Lung (tissue), 12 donors: ENCODE measurements around the gene RXFP3. TPM values are rescaled to one million over a fixed set of nuclear protein-coding genes. Genes with fewer than 3 reads are reported as not detected.

Experiments used
- ATAC-seq: fragments of 200-7000 bp; cut with Tn5 transposase; one replicate; pipeline ENCODE4 v1.9.1; 2020; ENCODE audit warnings: moderate number of reproducible peaks; ENCODE audit not compliant: insufficient read depth, low FRiP score
- DNase-seq, 3 donors: peaks; one replicate each; pipeline ENCODE4 v3.0.0-alpha.2; 2013 to 2017
- H3K27ac ChIP-seq, 2 donors: one replicate each; pipeline ENCODE4 v1.5.1; 2013; ENCODE audit warnings: mild to moderate bottlenecking in 2 of 2, moderate library complexity in 2 of 2, control low read depth in 1 of 2, inconsistent platforms in 1 of 2, low read depth in 1 of 2, low read length in 1 of 2
- H3K27me3 ChIP-seq, 3 donors: one replicate each; pipeline ENCODE4 v1.5.1; 2013; ENCODE audit warnings: low read length in 2 of 3; ENCODE audit not compliant: control insufficient read depth in 3 of 3, insufficient read depth in 3 of 3
- H3K36me3 ChIP-seq, 4 donors: one replicate each; pipeline ENCODE4 v1.5.1; 2013; ENCODE audit warnings: low read length in 4 of 4, mild to moderate bottlenecking in 1 of 4, moderate library complexity in 1 of 4; ENCODE audit not compliant: control insufficient read depth in 4 of 4, insufficient read depth in 4 of 4
- H3K4me1 ChIP-seq, 5 donors: one replicate each; pipeline ENCODE4 v1.5.1; 2013; ENCODE audit warnings: low read length in 5 of 5, mild to moderate bottlenecking in 2 of 5, moderate library complexity in 1 of 5; ENCODE audit not compliant: control insufficient read depth in 5 of 5, insufficient read depth in 5 of 5
- H3K4me3 ChIP-seq: one replicate; pipeline ENCODE4 v1.5.1; 2013; ENCODE audit warnings: mild to moderate bottlenecking, control low read depth, moderate library complexity
- H3K9ac ChIP-seq, 2 donors: one replicate each; pipeline ENCODE4 v1.5.1; 2013; ENCODE audit warnings: low read length in 2 of 2, control low read depth in 1 of 2; ENCODE audit not compliant: insufficient read depth in 1 of 2
- H3K9me3 ChIP-seq, 4 donors: one replicate each; pipeline ENCODE4 v1.5.1; 2013; ENCODE audit warnings: low read length in 3 of 4, mild to moderate bottlenecking in 1 of 4, moderate library complexity in 1 of 4; ENCODE audit not compliant: control insufficient read depth in 4 of 4, insufficient read depth in 3 of 4
- CTCF ChIP-seq: IDR thresholded peaks from 2 replicates; pipeline ENCODE4 v1.5.1; 2012; ENCODE audit warnings: mild to moderate bottlenecking; ENCODE audit errors: control extremely low read depth, extremely low read depth
- WGBS, 2 donors: extraction: QIAGEN DNeasy Blood & Tissue Kit; methylation state at CpG; one replicate each; pipeline ENCODE4 v1.1.7; 2013; 5-methylcytosine and 5-hydroxymethylcytosine counted together
- polyA plus RNA-seq, 2 donors: library from polyadenylated mRNA; stranded (reverse); fragments of 200-250 nt; gene quantifications; one replicate each; pipeline ENCODE4 v1.2.1, GENCODE V29; 2013
- total RNA-seq, 2 donors: library from RNA; depleted of rRNA in 1 of 2; stranded (reverse); fragments of >200 nt in 1 of 2; gene quantifications; one replicate each; pipeline ENCODE4 v1.2.1, GENCODE V29; 2014 to 2021
- donor health status: control.
- donor health status: control.
- donor health status: Bipolar disorder and iron deficiency.
- donor health status: healthy.
- donor health status: DM: yes; HTN: yes; CAD: no.

The RXFP3 gene
- total and polyA plus RNA-seq, 4 donors = 0.26 TPM; not detected in 3

GRCh38 chr5:33927685-33928084 lies 8.5 kb upstream of the RXFP3 start:
- H3K9ac ChIP-seq = no peak overlapping the region
- 41 to 57% methylated on average over 4 of the region's 4 CpGs for WGBS, 2 donors
- ATAC-seq = no peak

GRCh38 chr5:33928283-33928682 lies 7.9 kb upstream of the RXFP3 start:
- DNase-seq (no peak), ATAC-seq (no peak)
- H3K9me3 ChIP-seq = no peaks in the 10 kb centered on the region
- H3K36me3 ChIP-seq = no peaks in the 10 kb centered on the region
- no peaks in the 10 kb centered on the region for H3K27me3 ChIP-seq
- H3K27ac ChIP-seq = no peak overlapping the region
- H3K4me1 ChIP-seq = no peaks in the 10 kb centered on the region
- no peak for TF ChIP-seq CTCF
- WGBS, 2 donors = 63 to 88% methylated on average over 2 of the region's 2 CpGs
- no peak overlapping the region for H3K9ac ChIP-seq
- no peak overlapping the region for H3K4me3 ChIP-seq

More at GRCh38 chr5:33927685-33928084, 8.5 kb upstream of the RXFP3 start:
- H3K9me3 ChIP-seq = no peaks in the 10 kb centered on the region
- no peak overlapping the region for H3K4me3 ChIP-seq
- no peaks in the 10 kb centered on the region for H3K27me3 ChIP-seq
- no peak for TF ChIP-seq CTCF
- no peaks in the 10 kb centered on the region for H3K4me1 ChIP-seq
- no peaks in the 10 kb centered on the region for H3K36me3 ChIP-seq
- no peak overlapping the region for H3K27ac ChIP-seq
- peak in 2 of 3 donors; percentile 26 for DNase-seq

- no peak for TF ChIP-seq CTCF
- Histone ChIP-seq H3K4me1 (no peaks in the 10 kb centered on the region), H3K9me3 (no peaks in the 10 kb centered on the region), H3K27ac (no peak overlapping the region), H3K27me3 (no peaks in the 10 kb centered on the region), H3K9ac (no peak overlapping the region), H3K36me3 (no peaks in the 10 kb centered on the region), H3K4me3 (no peak overlapping the region)
- WGBS, 2 donors = 89 to 92% methylated on average over 6 of the region's 6 CpGs
- ATAC-seq (no peak), DNase-seq (no peak)
Observed at GRCh38 chr5:33929925-33930690, 6.1 kb upstream of the RXFP3 start.
